Measurements from ENCODE around the gene VPS51.

VPS51 gene

DNA sequence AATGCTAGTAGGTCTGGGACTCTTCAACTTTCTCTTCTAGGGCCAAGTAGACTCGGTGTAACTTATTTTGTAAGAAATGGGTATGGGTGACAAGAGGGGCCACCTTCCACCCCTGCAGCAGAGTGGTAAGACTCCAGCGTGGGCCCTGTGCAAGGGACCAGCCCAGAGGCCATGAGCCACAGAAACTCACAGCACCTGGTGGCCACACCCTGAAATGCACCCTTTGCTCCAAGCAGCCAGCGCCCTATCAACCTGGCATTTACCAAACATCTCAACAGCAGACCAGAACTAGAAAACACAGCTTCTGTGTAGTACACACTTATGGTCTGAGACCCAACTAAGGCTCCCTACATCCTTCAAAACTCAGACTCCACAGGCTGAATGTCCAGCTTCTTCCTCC is 17.9 kb upstream of the VPS51 start:
- H3K4me3 ChIP-seq (ENCODE audit: low read depth, low read length) = no peak overlapping the region
- H3K9me3 ChIP-seq (ENCODE audit: control insufficient read depth, low read length) = no peaks in the 10 kb centered on the region
- H3K9ac ChIP-seq = no peak overlapping the region
- H3K27me3 ChIP-seq (ENCODE audit: control insufficient read depth, insufficient read depth, low read length) = no peaks in the 10 kb centered on the region
- no peaks in the 10 kb centered on the region for H3K36me3 ChIP-seq (ENCODE audit: control insufficient read depth, insufficient read depth, low read length)
- TF ChIP-seq, protein P1, sequence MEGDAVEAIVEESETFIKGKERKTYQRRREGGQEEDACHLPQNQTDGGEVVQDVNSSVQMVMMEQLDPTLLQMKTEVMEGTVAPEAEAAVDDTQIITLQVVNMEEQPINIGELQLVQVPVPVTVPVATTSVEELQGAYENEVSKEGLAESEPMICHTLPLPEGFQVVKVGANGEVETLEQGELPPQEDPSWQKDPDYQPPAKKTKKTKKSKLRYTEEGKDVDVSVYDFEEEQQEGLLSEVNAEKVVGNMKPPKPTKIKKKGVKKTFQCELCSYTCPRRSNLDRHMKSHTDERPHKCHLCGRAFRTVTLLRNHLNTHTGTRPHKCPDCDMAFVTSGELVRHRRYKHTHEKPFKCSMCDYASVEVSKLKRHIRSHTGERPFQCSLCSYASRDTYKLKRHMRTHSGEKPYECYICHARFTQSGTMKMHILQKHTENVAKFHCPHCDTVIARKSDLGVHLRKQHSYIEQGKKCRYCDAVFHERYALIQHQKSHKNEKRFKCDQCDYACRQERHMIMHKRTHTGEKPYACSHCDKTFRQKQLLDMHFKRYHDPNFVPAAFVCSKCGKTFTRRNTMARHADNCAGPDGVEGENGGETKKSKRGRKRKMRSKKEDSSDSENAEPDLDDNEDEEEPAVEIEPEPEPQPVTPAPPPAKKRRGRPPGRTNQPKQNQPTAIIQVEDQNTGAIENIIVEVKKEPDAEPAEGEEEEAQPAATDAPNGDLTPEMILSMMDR (IDR thresholded peaks at IDR 0.05) = peak; percentile 21
- no peak overlapping the region for H3K27ac ChIP-seq
- H3K79me2 ChIP-seq = no peaks in the 10 kb centered on the region
- H2AFZ ChIP-seq = no peak overlapping the region
- H3K4me1 ChIP-seq = no peaks in the 10 kb centered on the region
- no peak overlapping the region for H3K4me2 ChIP-seq (ENCODE audit: low read length)

DNA sequence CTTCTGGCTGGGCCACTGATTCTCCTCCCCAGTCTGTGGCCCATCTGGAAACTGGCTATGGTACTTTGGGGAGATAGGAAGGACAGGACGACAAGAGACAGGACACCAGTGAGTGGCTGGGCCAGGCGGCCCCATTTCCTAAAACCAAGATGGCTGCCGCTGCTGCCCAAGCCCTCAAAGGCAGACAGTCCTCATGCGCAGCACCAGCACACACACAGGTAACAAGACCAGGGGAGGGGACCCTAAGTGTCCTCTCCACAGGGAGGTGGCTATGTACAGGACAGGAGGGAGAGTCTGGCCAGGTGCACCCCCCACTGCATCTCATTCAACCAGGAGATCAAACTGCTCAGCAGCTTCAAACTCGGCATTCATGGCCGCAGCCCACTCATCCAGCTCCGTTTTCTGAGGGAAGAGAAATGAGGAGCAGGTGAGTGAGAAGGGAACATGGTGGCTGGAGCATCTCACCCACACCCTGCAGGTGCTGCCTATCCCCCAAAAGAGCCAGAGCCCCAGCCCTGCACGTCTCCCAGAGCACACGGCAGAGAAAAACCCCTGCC is 17.1 kb upstream of the VPS51 start:
- Histone ChIP-seq H2AFZ (no peak overlapping the region), H3K9me3 (ENCODE audit: control insufficient read depth, low read length) (no peaks in the 10 kb centered on the region), H3K4me3 (ENCODE audit: low read depth, low read length) (no peak overlapping the region), H3K4me2 (ENCODE audit: low read length) (no peak overlapping the region), H3K4me1 (no peaks in the 10 kb centered on the region), H3K9ac (no peak overlapping the region), H3K79me2 (no peaks in the 10 kb centered on the region), H3K36me3 (ENCODE audit: control insufficient read depth, insufficient read depth, low read length) (no peaks in the 10 kb centered on the region), H3K27me3 (ENCODE audit: control insufficient read depth, insufficient read depth, low read length) (no peaks in the 10 kb centered on the region), H3K27ac (no peak overlapping the region)
- TF ChIP-seq, protein P1 (IDR thresholded peaks at IDR 0.05) = no peak

GRCh38 chr11:65083134-65083833 is 12.7 kb upstream of the VPS51 start:
- Histone ChIP-seq H3K4me3 (ENCODE audit: low read depth, low read length) (peak overlapping the region; percentile 74), H3K9me3 (ENCODE audit: control insufficient read depth, low read length) (no peaks in the 10 kb centered on the region), H3K79me2 (no peaks in the 10 kb centered on the region), H3K9ac (no peak overlapping the region), H2AFZ (peak overlapping the region; percentile 87), H3K4me1 (peaks cover 4% of the 10 kb centered on the region), H3K4me2 (ENCODE audit: low read length) (peak overlapping the region; percentile 81), H3K27ac (peak overlapping the region; percentile 86), H3K27me3 (ENCODE audit: control insufficient read depth, insufficient read depth, low read length) (no peaks in the 10 kb centered on the region), H3K36me3 (ENCODE audit: control insufficient read depth, insufficient read depth, low read length) (no peaks in the 10 kb centered on the region)
- TF ChIP-seq, protein P1 (IDR thresholded peaks at IDR 0.05) = no peak

DNA sequence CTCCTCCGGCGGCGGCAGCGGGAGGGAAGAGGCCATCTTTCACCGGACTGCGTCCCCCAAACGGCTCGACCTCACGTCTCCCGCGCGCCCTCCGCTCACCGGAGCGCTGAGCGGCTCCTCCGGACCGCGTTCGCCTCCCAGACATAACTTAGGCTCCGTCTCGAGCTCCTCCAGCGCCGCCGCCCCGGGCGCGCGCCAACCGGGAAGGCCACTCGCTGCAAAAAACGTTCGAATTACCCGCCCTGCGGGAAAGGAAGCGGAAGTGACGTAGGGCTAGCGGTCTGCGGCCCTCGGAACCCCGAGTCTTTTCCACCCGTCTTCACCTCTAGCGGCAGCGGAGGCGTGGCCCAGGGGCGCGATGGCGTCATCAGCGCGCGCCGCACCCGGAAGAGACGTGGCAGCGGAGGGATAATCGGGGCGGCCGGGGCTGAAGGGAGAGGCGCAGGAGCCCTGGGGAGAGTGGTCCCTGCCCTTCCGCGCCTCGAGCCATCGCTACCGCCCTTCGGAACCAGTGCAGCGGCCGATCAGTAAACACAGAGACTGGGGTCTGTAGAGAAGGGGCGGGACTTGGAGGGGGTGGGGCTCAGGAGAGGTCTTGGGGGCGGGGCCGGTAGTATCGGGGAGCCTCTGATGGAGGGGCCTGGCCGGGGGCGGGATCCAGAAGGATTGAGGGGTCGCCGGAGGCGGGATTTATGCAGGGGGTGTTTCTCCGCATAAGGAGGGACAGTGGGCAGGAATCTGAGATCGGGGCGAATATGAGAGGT is 12.0 kb upstream of the VPS51 start, which contains the start of the genes CDCA5 and ZFPL1:
Gene CDCA5, minus strand, starts transcription at position 207 of the 764 bp plus-strand sequence. Its CDS starts 62 bp downstream, at position 145.
Gene ZFPL1, plus strand, starts transcription at position 389 of the 764 bp plus-strand sequence. CDS start 477 bp downstream, outside the sequence.
- H3K27me3 ChIP-seq (ENCODE audit: control insufficient read depth, insufficient read depth, low read length) = no peaks in the 10 kb centered on the region
- H3K4me2 ChIP-seq (ENCODE audit: low read length) = peak within 1 kb of the TSS; percentile 81
- peak within 1 kb of the TSS; percentile 74 for H3K4me3 ChIP-seq (ENCODE audit: low read depth, low read length)
- H3K79me2 ChIP-seq = no peaks in the 10 kb centered on the region
- peaks cover 4% of the 10 kb centered on the region for H3K4me1 ChIP-seq
- no peaks in the 10 kb centered on the region for H3K36me3 ChIP-seq (ENCODE audit: control insufficient read depth, insufficient read depth, low read length)
- H3K27ac ChIP-seq = peak within 1 kb of the TSS; percentile 86
- TF ChIP-seq, protein P1 (IDR thresholded peaks at IDR 0.05) = no peak
- no peaks in the 10 kb centered on the region for H3K9me3 ChIP-seq (ENCODE audit: control insufficient read depth, low read length)
- no peak within 1 kb of the TSS for H3K9ac ChIP-seq
- H2AFZ ChIP-seq = peak within 1 kb of the TSS; percentile 87
